ENCODE results near the gene REX1BD. TPM values are rescaled to one million over a fixed set of nuclear protein-coding genes. Genes with fewer than 3 reads are reported as not detected.

Gene REX1BD
- total RNA-seq, 1 donor: 41.4 TPM

DNA sequence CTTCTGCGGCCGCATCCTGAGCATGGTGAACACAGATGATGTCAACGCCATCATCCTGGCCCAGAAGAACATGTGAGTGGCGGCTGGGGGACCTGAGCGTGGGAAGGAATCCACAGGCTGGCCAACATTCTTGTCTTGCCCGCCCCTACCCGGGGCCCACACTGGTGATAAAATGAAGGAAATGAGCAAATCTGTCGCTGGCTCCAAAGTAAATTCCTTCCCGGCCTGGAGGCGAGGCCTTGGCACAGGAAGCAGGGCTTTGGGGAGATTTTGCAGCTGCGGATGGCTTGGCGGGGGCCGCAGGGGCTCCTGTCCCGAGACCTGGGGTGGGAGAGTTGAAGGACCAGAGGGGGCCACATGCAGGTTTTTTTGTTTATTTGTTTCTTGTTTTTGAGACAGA lies 26.5 kb upstream of the REX1BD start:
- peak; percentile 71 for DNase-seq (ENCODE audit: low read depth)
- H3K4me3 ChIP-seq (ENCODE audit: low read depth, low read length): no peak overlapping the region
- TF ChIP-seq, protein P1, sequence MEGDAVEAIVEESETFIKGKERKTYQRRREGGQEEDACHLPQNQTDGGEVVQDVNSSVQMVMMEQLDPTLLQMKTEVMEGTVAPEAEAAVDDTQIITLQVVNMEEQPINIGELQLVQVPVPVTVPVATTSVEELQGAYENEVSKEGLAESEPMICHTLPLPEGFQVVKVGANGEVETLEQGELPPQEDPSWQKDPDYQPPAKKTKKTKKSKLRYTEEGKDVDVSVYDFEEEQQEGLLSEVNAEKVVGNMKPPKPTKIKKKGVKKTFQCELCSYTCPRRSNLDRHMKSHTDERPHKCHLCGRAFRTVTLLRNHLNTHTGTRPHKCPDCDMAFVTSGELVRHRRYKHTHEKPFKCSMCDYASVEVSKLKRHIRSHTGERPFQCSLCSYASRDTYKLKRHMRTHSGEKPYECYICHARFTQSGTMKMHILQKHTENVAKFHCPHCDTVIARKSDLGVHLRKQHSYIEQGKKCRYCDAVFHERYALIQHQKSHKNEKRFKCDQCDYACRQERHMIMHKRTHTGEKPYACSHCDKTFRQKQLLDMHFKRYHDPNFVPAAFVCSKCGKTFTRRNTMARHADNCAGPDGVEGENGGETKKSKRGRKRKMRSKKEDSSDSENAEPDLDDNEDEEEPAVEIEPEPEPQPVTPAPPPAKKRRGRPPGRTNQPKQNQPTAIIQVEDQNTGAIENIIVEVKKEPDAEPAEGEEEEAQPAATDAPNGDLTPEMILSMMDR (IDR thresholded peaks at IDR 0.05; ENCODE audit: insufficient read depth, low read length): no peak

DNA sequence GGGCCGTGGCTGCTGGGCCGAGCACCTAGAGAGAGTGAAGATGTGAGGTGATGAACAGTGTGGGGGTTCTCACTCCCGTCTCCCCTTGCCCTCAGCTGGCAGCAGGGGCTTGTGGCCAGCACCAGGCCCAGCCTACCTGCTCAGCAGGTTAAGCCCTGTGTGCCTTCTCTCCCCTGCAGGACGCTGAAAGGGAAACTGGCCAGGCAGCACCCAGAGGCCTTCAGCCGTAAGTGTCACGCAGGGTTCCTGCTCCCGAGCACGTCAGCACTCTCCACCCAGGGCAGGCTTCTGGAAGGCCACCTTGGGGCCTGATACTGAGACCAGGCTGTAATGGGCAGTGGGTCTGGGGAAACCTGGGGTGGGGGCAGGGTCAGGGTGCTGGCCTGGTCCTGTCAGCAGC lies 21.6 kb upstream of the REX1BD start:
- no peak overlapping the region for H3K4me3 ChIP-seq (ENCODE audit: low read depth, low read length)
- DNase-seq (ENCODE audit: low read depth): no peak
- TF ChIP-seq, protein P1 (IDR thresholded peaks at IDR 0.05; ENCODE audit: insufficient read depth, low read length): no peak

DNA sequence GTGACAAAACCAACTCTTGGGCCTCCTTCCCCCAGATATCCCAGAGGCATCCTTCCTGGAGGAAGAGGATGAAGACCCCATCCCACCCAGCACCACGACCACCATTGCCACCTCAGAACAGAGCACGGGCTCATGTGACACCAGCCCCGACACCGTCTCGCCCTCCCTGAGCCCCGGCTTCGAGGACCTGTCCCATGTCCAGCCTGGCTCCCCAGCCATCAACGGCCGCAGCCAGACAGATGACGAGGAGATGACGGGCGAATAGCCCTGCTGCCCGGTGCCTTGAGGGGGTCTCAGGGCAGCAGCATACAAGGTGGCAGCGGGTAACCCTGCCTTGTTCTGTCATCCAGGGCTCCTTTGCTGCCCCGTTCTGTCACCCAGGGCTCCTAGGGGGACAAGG lies 20.2 kb upstream of the REX1BD start:
- no peak for DNase-seq (ENCODE audit: low read depth)
- TF ChIP-seq, protein P1 (IDR thresholded peaks at IDR 0.05; ENCODE audit: insufficient read depth, low read length): no peak
- no peak overlapping the region for H3K4me3 ChIP-seq (ENCODE audit: low read depth, low read length)

- TF ChIP-seq, protein P1 (IDR thresholded peaks at IDR 0.05; ENCODE audit: insufficient read depth, low read length): no peak
- peak; percentile 95 for DNase-seq (ENCODE audit: low read depth)
- peak within 1 kb of the TSS; percentile 79 for H3K4me3 ChIP-seq (ENCODE audit: low read depth, low read length)
Measured at GRCh38 chr19:18571564-18572344, 16.8 kb upstream of the REX1BD start, which contains the start of gene UBA52. TSS of gene UBA52 (plus strand) at chr19:18571857. CDS start at chr19:18573301, 1,444 bp downstream.

DNA sequence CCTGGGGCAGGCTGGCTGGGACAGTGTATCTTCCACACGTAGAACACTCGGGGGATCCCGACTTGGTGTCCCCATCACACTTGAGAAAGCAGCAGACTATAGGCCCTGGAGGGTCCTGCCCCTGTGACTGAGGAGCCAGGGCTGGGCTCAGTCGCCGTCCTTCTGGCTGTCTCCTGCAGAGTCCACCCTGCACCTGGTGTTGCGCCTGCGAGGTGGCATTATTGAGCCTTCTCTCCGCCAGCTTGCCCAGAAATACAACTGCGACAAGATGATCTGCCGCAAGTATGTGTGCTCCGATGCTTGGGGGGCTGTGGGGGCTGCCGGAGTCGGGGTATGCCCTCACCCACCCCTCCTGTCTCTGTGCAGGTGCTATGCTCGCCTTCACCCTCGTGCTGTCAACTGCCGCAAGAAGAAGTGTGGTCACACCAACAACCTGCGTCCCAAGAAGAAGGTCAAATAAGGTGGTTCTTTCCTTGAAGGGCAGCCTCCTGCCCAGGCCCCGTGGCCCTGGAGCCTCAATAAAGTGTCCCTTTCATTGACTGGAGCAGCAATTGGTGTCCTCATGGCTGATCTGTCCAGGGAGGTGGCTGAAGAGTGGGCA lies 13.8 kb upstream of the REX1BD start:
- TF ChIP-seq, protein P1 (IDR thresholded peaks at IDR 0.05; ENCODE audit: insufficient read depth, low read length): no peak
- DNase-seq (ENCODE audit: low read depth): no peak
- H3K4me3 ChIP-seq (ENCODE audit: low read depth, low read length): no peak overlapping the region

GRCh38 chr19:18576383-18576782 lies 12.2 kb upstream of the REX1BD start:
- no peak for DNase-seq (ENCODE audit: low read depth)
- H3K4me3 ChIP-seq (ENCODE audit: low read depth, low read length): no peak overlapping the region
- TF ChIP-seq, protein P1 (IDR thresholded peaks at IDR 0.05; ENCODE audit: insufficient read depth, low read length): no peak
